ENCODE results near the gene ASNSD1.
"Not testable (repeated sequence)": the region's sequence is repeated elsewhere in the genome, so short reads cannot be mapped to it uniquely, and the experiment has no call there.

The ASNSD1 gene

GRCh38 chr2:189646521-189646920 lies 14.7 kb upstream of the ASNSD1 start:
- no peak for DNase-seq (ENCODE audit: low read depth)

GRCh38 chr2:189648846-189649509 lies 12.3 kb upstream of the ASNSD1 start:
- DNase-seq (ENCODE audit: low read depth): no peak

GRCh38 chr2:189651284-189651683 lies 10.0 kb upstream of the ASNSD1 start:
- DNase-seq (ENCODE audit: low read depth): no peak

GRCh38 chr2:189653464-189653863 lies 7.8 kb upstream of the ASNSD1 start:
- not testable (repeated sequence) for DNase-seq (ENCODE audit: low read depth)

GRCh38 chr2:189654641-189655040 lies 6.6 kb upstream of the ASNSD1 start:
- no peak for DNase-seq (ENCODE audit: low read depth)

- no peak for DNase-seq (ENCODE audit: low read depth)
Measured at GRCh38 chr2:189657867-189658266, 3.4 kb upstream of the ASNSD1 start.

- DNase-seq (ENCODE audit: low read depth): no peak
Measured at GRCh38 chr2:189658306-189659212, 2.7 kb upstream of the ASNSD1 start.

GRCh38 chr2:189659734-189660133 lies 1.5 kb upstream of the ASNSD1 start:
- no peak for DNase-seq (ENCODE audit: low read depth)

- no peak for DNase-seq (ENCODE audit: low read depth)
Measured at GRCh38 chr2:189660803-189661147, 484 bp upstream of the ASNSD1 start.

- no peak for DNase-seq (ENCODE audit: low read depth)
Measured at GRCh38 chr2:189661957-189662321, 680 bp downstream of the ASNSD1 start.

- DNase-seq (ENCODE audit: low read depth): no peak
Measured at GRCh38 chr2:189662669-189663226, 1.5 kb downstream of the ASNSD1 start.

GRCh38 chr2:189663319-189663718 lies 2.1 kb downstream of the ASNSD1 start:
- not testable (repeated sequence) for DNase-seq (ENCODE audit: low read depth)

GRCh38 chr2:189669913-189670312 lies 8.7 kb downstream of the ASNSD1 start:
- DNase-seq (ENCODE audit: low read depth): no peak

GRCh38 chr2:189673661-189674373 lies 12.6 kb downstream of the ASNSD1 start:
- DNase-seq (ENCODE audit: low read depth): no peak

- peak; percentile 57 for DNase-seq (ENCODE audit: low read depth)
Measured at GRCh38 chr2:189674374-189675112, 13.3 kb downstream of the ASNSD1 start, which contains the start of gene ANKAR. TSS of gene ANKAR (plus strand) at chr2:189674670. CDS start at chr2:189676491, 1,821 bp downstream.

- no peak for DNase-seq (ENCODE audit: low read depth)
Measured at GRCh38 chr2:189676471-189676870, 15.2 kb downstream of the ASNSD1 start.

- no peak for DNase-seq (ENCODE audit: low read depth)
Measured at GRCh38 chr2:189679226-189679625, 18.0 kb downstream of the ASNSD1 start.

- no peak for DNase-seq (ENCODE audit: low read depth)
Measured at GRCh38 chr2:189681203-189681602, 19.9 kb downstream of the ASNSD1 start.

GRCh38 chr2:189681903-189682302 lies 20.6 kb downstream of the ASNSD1 start:
- DNase-seq (ENCODE audit: low read depth): no peak

- DNase-seq (ENCODE audit: low read depth): no peak
Measured at GRCh38 chr2:189683348-189683747, 22.1 kb downstream of the ASNSD1 start.

GRCh38 chr2:189684811-189685210 lies 23.6 kb downstream of the ASNSD1 start:
- no peak for DNase-seq (ENCODE audit: low read depth)

Data from stimulated activated CD8-positive, alpha-beta memory T cell treated with anti-CD3 and anti-CD28 coated beads, Interleukin-15, amount 100 ng/mL, for 24 hours (primary cell).